ENCODE measurements around the gene FRMD8. TPM values are rescaled to one million over a fixed set of nuclear protein-coding genes. Genes with fewer than 3 reads are reported as not detected.

The FRMD8 gene
- total RNA-seq, 3 donors from 2014 or later (not counting 1 experiment from before 2014, with no cell fraction given), result 45.6 to 58.4 (median 57.7) TPM

GRCh38 chr11:65420979-65421793 lies 34.7 kb downstream of the FRMD8 start:
- H3K4me1 ChIP-seq (ENCODE audit: control insufficient read depth, insufficient read depth, low read length), result peaks cover 61% of the 10 kb centered on the region
- peaks cover 4% of the 10 kb centered on the region for H3K36me3 Mint-ChIP-seq
- no peaks in the 10 kb centered on the region for H3K27me3 ChIP-seq (ENCODE audit: control insufficient read depth, insufficient read depth, low read length)
- H3K27ac ChIP-seq (ENCODE audit: low read length), result peak overlapping the region; percentile 100
- 7% methylated on average over 15 of the region's 15 CpGs for WGBS (ENCODE audit: insufficient coverage)
- no peak for TF ChIP-seq CTCF (IDR thresholded peaks at IDR 0.05)
- no peaks in the 10 kb centered on the region for H3K9me3 ChIP-seq (ENCODE audit: control insufficient read depth, insufficient read depth, low read length)
- H3K4me3 Mint-ChIP-seq, result peak overlapping the region; percentile 95
- H3K36me3 ChIP-seq (ENCODE audit: control insufficient read depth, insufficient read depth, low read length), result no peaks in the 10 kb centered on the region
- peak overlapping the region; percentile 98 to 100 for H3K27ac Mint-ChIP-seq
- intact Hi-C loops (cut with micrococcal nuclease), result loop anchor here (1.0 kb wide), 2 partner anchors 10 to 39 kb away; partner anchors contain the start of gene SLC25A45
- ATAC-seq (peak; percentile 30 to 50 (median 45)), DNase-seq (peak; percentile 82 to 94)
- H3K27me3 Mint-ChIP-seq (ENCODE audit: low read depth in 2 of 2), result peaks cover 0 to 5% of the 10 kb centered on the region in 2 donors
- H3K9me3 Mint-ChIP-seq, result no peaks in the 10 kb centered on the region
- H3K4me1 Mint-ChIP-seq, result peaks cover 85 to 92% of the 10 kb centered on the region in 2 donors
- H3K4me3 ChIP-seq (ENCODE audit: low read length), result peak overlapping the region; percentile 84

- Mint-ChIP-seq H3K36me3 (peaks cover 7% of the 10 kb centered on the region), H3K27me3 (ENCODE audit: low read depth in 2 of 2) (peaks cover 0 to 5% of the 10 kb centered on the region in 2 donors), H3K27ac (peak overlapping the region; percentile 98 to 100), H3K4me1 (peaks cover 85 to 92% of the 10 kb centered on the region in 2 donors), H3K4me3 (peak overlapping the region; percentile 95), H3K9me3 (no peaks in the 10 kb centered on the region)
- DNase-seq (peak; percentile 91 to 97), ATAC-seq (peak; percentile 3 to 43 (median 14))
- WGBS (ENCODE audit: insufficient coverage), result under 1% methylated on average over 68 of the region's 68 CpGs
- no peaks in the 10 kb centered on the region for H3K9me3 ChIP-seq (ENCODE audit: control insufficient read depth, insufficient read depth, low read length)
- TF ChIP-seq CTCF (IDR thresholded peaks at IDR 0.05), result no peak
- intact Hi-C loops (cut with micrococcal nuclease), result loop anchor here (1.0 kb wide), 2 partner anchors 9 to 40 kb away; partner anchors contain the start of gene SLC25A45
- no peaks in the 10 kb centered on the region for H3K27me3 ChIP-seq (ENCODE audit: control insufficient read depth, insufficient read depth, low read length)
- peak overlapping the region; percentile 84 for H3K4me3 ChIP-seq (ENCODE audit: low read length)
- H3K27ac ChIP-seq (ENCODE audit: low read length), result peak overlapping the region; percentile 100
- H3K36me3 ChIP-seq (ENCODE audit: control insufficient read depth, insufficient read depth, low read length), result peaks cover 7% of the 10 kb centered on the region
- peaks cover 60% of the 10 kb centered on the region for H3K4me1 ChIP-seq (ENCODE audit: control insufficient read depth, insufficient read depth, low read length)
Measured at GRCh38 chr11:65421794-65422632, 35.6 kb downstream of the FRMD8 start.

GRCh38 chr11:65422633-65423515 lies 36.4 kb downstream of the FRMD8 start, which contains the start of gene NEAT1:
NEAT1 (plus strand) TSS chr11:65422798.
- peaks cover 15% of the 10 kb centered on the region for H3K36me3 ChIP-seq (ENCODE audit: control insufficient read depth, insufficient read depth, low read length)
- ATAC-seq, result peak; percentile 3 to 35 (median 32)
- Mint-ChIP-seq H3K4me1 (peaks cover 85 to 92% of the 10 kb centered on the region in 2 donors), H3K27ac (peak within 1 kb of the TSS; percentile 98 to 100), H3K4me3 (peak within 1 kb of the TSS; percentile 95), H3K27me3 (ENCODE audit: low read depth in 2 of 2) (peaks cover 0 to 5% of the 10 kb centered on the region in 2 donors), H3K9me3 (no peaks in the 10 kb centered on the region), H3K36me3 (peaks cover 7% of the 10 kb centered on the region)
- no peaks in the 10 kb centered on the region for H3K9me3 ChIP-seq (ENCODE audit: control insufficient read depth, insufficient read depth, low read length)
- peak within 1 kb of the TSS; percentile 84 for H3K4me3 ChIP-seq (ENCODE audit: low read length)
- H3K4me1 ChIP-seq (ENCODE audit: control insufficient read depth, insufficient read depth, low read length), result peaks cover 60% of the 10 kb centered on the region
- no peak for TF ChIP-seq CTCF (IDR thresholded peaks at IDR 0.05)
- peak; percentile 92 to 96 for DNase-seq
- peak within 1 kb of the TSS; percentile 100 for H3K27ac ChIP-seq (ENCODE audit: low read length)
- no peaks in the 10 kb centered on the region for H3K27me3 ChIP-seq (ENCODE audit: control insufficient read depth, insufficient read depth, low read length)
- intact Hi-C loops (cut with micrococcal nuclease), result no loop called here
- WGBS (ENCODE audit: insufficient coverage), result under 1% methylated on average over 40 of the region's 40 CpGs

All from natural killer cell (primary cell).